ENCODE data around the gene MUCL1. TPM values are rescaled to one million over a fixed set of nuclear protein-coding genes. Genes with fewer than 3 reads are reported as not detected.
"Not testable (repeated sequence)": the region's sequence is repeated elsewhere in the genome, so short reads cannot be mapped to it uniquely, and the experiment has no call there.

Gene MUCL1
- total RNA-seq, 1 donor from 2014 or later, result not detected

- Histone ChIP-seq H3K36me3 (no peaks in the 10 kb centered on the region), H3K27ac (no peak overlapping the region), H3K4me3 (no peak overlapping the region), H3K27me3 (no peaks in the 10 kb centered on the region), H3K4me1 (no peaks in the 10 kb centered on the region), H3K9me3 (no peaks in the 10 kb centered on the region)
- no peak for TF ChIP-seq CTCF (IDR thresholded peaks at IDR 0.05)
- DNase-seq (ENCODE audit: low spot score in 2 of 2), result no peak
- intact Hi-C loops (cut with DNase I), result no loop called here
Measured at GRCh38 chr12:54879150-54879549, 24.8 kb downstream of the MUCL1 start.

GRCh38 chr12:54879579-54879978 lies 25.3 kb downstream of the MUCL1 start:
- DNase-seq (ENCODE audit: low spot score in 2 of 2), result no peak
- no peaks in the 10 kb centered on the region for H3K27me3 ChIP-seq
- H3K27ac ChIP-seq, result no peak overlapping the region
- no peaks in the 10 kb centered on the region for H3K9me3 ChIP-seq
- no peaks in the 10 kb centered on the region for H3K4me1 ChIP-seq
- intact Hi-C loops (cut with DNase I), result no loop called here
- no peaks in the 10 kb centered on the region for H3K36me3 ChIP-seq
- H3K4me3 ChIP-seq, result no peak overlapping the region
- no peak for TF ChIP-seq CTCF (IDR thresholded peaks at IDR 0.05)

GRCh38 chr12:54882079-54882478 lies 27.8 kb downstream of the MUCL1 start:
- Histone ChIP-seq H3K27ac (no peak overlapping the region), H3K4me1 (no peaks in the 10 kb centered on the region), H3K36me3 (no peaks in the 10 kb centered on the region), H3K9me3 (no peaks in the 10 kb centered on the region), H3K27me3 (no peaks in the 10 kb centered on the region), H3K4me3 (no peak overlapping the region)
- no peak for DNase-seq (ENCODE audit: low spot score in 2 of 2)
- TF ChIP-seq CTCF (IDR thresholded peaks at IDR 0.05), result no peak
- intact Hi-C loops (cut with DNase I), result no loop called here

- H3K36me3 ChIP-seq; DNase-seq (ENCODE audit: low spot score in 2 of 2); intact Hi-C loops (cut with DNase I): not testable (repeated sequence)
Measured at GRCh38 chr12:54882597-54882996, 28.3 kb downstream of the MUCL1 start.

GRCh38 chr12:54888428-54888827 lies 34.1 kb downstream of the MUCL1 start:
- DNase-seq (ENCODE audit: low spot score in 2 of 2); H3K4me3 ChIP-seq; H3K27me3 ChIP-seq; H3K9me3 ChIP-seq; H3K36me3 ChIP-seq; H3K4me1 ChIP-seq; H3K27ac ChIP-seq; intact Hi-C loops (cut with DNase I): not testable (repeated sequence)

More at GRCh38 chr12:54882597-54882996, 28.3 kb downstream of the MUCL1 start:
- not testable (repeated sequence) for H3K27me3 ChIP-seq, H3K4me3 ChIP-seq, H3K4me1 ChIP-seq, H3K27ac ChIP-seq, H3K9me3 ChIP-seq

- Histone ChIP-seq H3K4me1 (no peaks in the 10 kb centered on the region), H3K4me3 (no peak overlapping the region), H3K27me3 (no peaks in the 10 kb centered on the region), H3K27ac (no peak overlapping the region), H3K36me3 (no peaks in the 10 kb centered on the region), H3K9me3 (no peaks in the 10 kb centered on the region)
- no peak for TF ChIP-seq CTCF (IDR thresholded peaks at IDR 0.05)
- DNase-seq (ENCODE audit: low spot score in 2 of 2), result no peak
- intact Hi-C loops (cut with DNase I), result no loop called here
Measured at GRCh38 chr12:54890339-54890738, 36.0 kb downstream of the MUCL1 start.

- no peak for TF ChIP-seq CTCF (IDR thresholded peaks at IDR 0.05)
- Histone ChIP-seq H3K9me3 (no peaks in the 10 kb centered on the region), H3K27me3 (no peaks in the 10 kb centered on the region), H3K27ac (no peak overlapping the region), H3K36me3 (no peaks in the 10 kb centered on the region), H3K4me1 (no peaks in the 10 kb centered on the region), H3K4me3 (no peak overlapping the region)
- intact Hi-C loops (cut with DNase I), result no loop called here
- DNase-seq (ENCODE audit: low spot score in 2 of 2), result no peak
Measured at GRCh38 chr12:54891717-54892478, 37.6 kb downstream of the MUCL1 start.
